ENCODE results near the gene SIRPA. TPM values are rescaled to one million over a fixed set of nuclear protein-coding genes. Genes with fewer than 3 reads are reported as not detected.
A peak's percentile ranks its signal among the peaks of the same experiment; 100 is the strongest.

Gene SIRPA
- total RNA-seq, 2 experiments from 2014 or later = 0.60 to 0.64 TPM

DNA sequence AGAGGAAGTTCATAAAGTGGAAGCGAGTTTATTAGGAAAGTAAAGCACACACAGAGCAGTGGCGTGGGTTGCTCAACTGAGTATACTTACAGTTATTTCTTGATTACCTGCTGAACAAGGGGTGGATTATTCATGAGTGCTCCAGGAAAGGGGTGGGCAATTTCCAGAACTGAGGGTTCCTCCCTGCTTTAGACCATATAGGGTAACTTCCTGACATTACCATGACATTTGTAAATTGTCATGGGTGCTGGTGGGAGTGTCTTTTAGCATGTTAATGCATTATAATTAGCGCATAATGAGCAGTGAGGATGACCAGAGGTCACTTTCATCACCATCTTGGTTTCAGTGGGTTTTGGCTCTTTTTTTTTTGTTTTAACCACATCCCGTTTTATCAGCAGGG, 68.9 kb downstream of the SIRPA start:
- TF ChIP-seq, protein P1, sequence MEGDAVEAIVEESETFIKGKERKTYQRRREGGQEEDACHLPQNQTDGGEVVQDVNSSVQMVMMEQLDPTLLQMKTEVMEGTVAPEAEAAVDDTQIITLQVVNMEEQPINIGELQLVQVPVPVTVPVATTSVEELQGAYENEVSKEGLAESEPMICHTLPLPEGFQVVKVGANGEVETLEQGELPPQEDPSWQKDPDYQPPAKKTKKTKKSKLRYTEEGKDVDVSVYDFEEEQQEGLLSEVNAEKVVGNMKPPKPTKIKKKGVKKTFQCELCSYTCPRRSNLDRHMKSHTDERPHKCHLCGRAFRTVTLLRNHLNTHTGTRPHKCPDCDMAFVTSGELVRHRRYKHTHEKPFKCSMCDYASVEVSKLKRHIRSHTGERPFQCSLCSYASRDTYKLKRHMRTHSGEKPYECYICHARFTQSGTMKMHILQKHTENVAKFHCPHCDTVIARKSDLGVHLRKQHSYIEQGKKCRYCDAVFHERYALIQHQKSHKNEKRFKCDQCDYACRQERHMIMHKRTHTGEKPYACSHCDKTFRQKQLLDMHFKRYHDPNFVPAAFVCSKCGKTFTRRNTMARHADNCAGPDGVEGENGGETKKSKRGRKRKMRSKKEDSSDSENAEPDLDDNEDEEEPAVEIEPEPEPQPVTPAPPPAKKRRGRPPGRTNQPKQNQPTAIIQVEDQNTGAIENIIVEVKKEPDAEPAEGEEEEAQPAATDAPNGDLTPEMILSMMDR (IDR thresholded peaks at IDR 0.05) = no peak
- H3K36me3 ChIP-seq (ENCODE audit: insufficient read depth, low read length) = no peaks in the 10 kb centered on the region
- H3K4me1 Mint-ChIP-seq (ENCODE audit: low read depth) = peaks cover 6% of the 10 kb centered on the region
- no peaks in the 10 kb centered on the region for H3K9me3 Mint-ChIP-seq
- H3K9me3 ChIP-seq (ENCODE audit: control insufficient read depth in 1 of 2, insufficient read depth in 1 of 2, low read length in 2 of 2) = no peaks in the 10 kb centered on the region
- peaks cover 47% of the 10 kb centered on the region for H3K27me3 Mint-ChIP-seq
- ATAC-seq (ENCODE audit: poor library complexity) (no peak), DNase-seq (peak in 2 of 14 experiments; percentile 20 to 26)
- no peak overlapping the region for H3K4me3 Mint-ChIP-seq
- intact Hi-C loops (cut with DNase I, micrococcal nuclease) = loop anchor here in 1 of 2 experiments (2.0 kb wide), 1 partner anchor 491 kb away; no protein-coding TSS in a partner anchor
- H3K4me1 ChIP-seq (ENCODE audit: insufficient read depth, low read length) = peaks cover 9% of the 10 kb centered on the region
- no peaks in the 10 kb centered on the region for H3K36me3 Mint-ChIP-seq (ENCODE audit: low read depth)
- ChIA-PET CTCF (interaction anchor here (2.4 kb wide), 1 partner anchor 209 kb away, joined by 20 read pairs; no protein-coding TSS in a partner anchor), POLR2A (no interaction called here)
- no peak overlapping the region for H3K27ac Mint-ChIP-seq
- no peak overlapping the region for H3K4me3 ChIP-seq (ENCODE audit: low read length)
- H3K27ac ChIP-seq (ENCODE audit: low read depth in 1 of 2, low read length in 2 of 2) = no peak overlapping the region
- H3K27me3 ChIP-seq (ENCODE audit: control insufficient read depth in 1 of 2, insufficient read depth in 2 of 2, low read length in 2 of 2) = peaks cover 3 to 19% of the 10 kb centered on the region in 2 experiments

DNA sequence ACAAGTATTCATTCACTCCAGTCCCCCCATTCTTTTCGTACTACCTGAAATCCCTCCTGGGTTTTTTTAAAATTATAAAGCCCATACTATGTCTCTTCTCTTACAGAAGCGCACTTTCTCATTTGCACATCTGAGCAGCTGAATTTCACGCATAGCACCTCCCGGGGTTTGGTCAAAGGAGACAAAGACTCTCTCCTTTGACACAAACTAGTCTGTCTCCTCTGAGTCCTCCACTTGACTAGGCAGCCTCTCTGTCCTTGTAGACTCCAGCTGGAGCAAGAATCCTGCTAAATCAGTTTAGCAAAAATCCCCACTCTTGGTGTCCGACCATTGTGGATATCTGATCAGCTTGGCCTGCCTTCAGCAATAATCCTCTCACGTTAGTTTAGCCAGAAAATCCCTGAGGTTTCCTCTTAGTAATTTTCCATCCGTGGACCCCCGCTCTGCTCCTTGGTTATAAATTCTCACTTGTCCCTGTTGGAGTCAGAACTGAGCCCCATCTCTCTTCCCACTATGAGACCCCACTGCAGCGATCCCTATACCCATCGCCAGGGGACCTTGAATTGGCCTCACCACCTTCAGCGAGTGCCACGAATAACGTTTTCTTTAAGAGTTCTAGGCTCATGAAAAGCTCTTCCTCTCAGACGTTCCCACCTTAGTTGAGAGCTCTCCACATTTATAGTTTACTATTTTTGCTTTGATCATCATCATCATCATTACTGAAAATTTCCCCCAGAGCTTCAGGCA, 69.6 kb downstream of the SIRPA start:
- no peaks in the 10 kb centered on the region for H3K9me3 ChIP-seq (ENCODE audit: control insufficient read depth in 1 of 2, insufficient read depth in 1 of 2, low read length in 2 of 2)
- ChIA-PET POLR2A (interaction anchor here (1.2 kb wide), 1 partner anchor 208 kb away, joined by 7 read pairs; no protein-coding TSS in a partner anchor), CTCF (interaction anchor here (1.2 to 2.4 kb wide), 3 partner anchors 7 to 215 kb away, joined by 3 to 20 read pairs (median 5); no protein-coding TSS in a partner anchor)
- peak overlapping the region; percentile 30 for H3K4me3 ChIP-seq (ENCODE audit: low read length)
- H3K27ac ChIP-seq (ENCODE audit: low read depth in 1 of 2, low read length in 2 of 2) = no peak overlapping the region
- TF ChIP-seq, protein P1 (IDR thresholded peaks at IDR 0.05) = no peak
- Mint-ChIP-seq H3K4me3 (no peak overlapping the region), H3K4me1 (ENCODE audit: low read depth) (peaks cover 6% of the 10 kb centered on the region), H3K27me3 (peaks cover 50% of the 10 kb centered on the region), H3K36me3 (ENCODE audit: low read depth) (no peaks in the 10 kb centered on the region), H3K9me3 (no peaks in the 10 kb centered on the region), H3K27ac (no peak overlapping the region)
- H3K36me3 ChIP-seq (ENCODE audit: insufficient read depth, low read length) = no peaks in the 10 kb centered on the region
- ATAC-seq (ENCODE audit: poor library complexity) (no peak), DNase-seq (no peak)
- H3K4me1 ChIP-seq (ENCODE audit: insufficient read depth, low read length) = peaks cover 9% of the 10 kb centered on the region
- intact Hi-C loops (cut with DNase I, micrococcal nuclease) = loop anchor here (1.0 to 5.0 kb wide), 3 partner anchors 207 to 490 kb away; no protein-coding TSS in a partner anchor
- peaks cover 3 to 18% of the 10 kb centered on the region in 2 experiments for H3K27me3 ChIP-seq (ENCODE audit: control insufficient read depth in 1 of 2, insufficient read depth in 2 of 2, low read length in 2 of 2)

DNA sequence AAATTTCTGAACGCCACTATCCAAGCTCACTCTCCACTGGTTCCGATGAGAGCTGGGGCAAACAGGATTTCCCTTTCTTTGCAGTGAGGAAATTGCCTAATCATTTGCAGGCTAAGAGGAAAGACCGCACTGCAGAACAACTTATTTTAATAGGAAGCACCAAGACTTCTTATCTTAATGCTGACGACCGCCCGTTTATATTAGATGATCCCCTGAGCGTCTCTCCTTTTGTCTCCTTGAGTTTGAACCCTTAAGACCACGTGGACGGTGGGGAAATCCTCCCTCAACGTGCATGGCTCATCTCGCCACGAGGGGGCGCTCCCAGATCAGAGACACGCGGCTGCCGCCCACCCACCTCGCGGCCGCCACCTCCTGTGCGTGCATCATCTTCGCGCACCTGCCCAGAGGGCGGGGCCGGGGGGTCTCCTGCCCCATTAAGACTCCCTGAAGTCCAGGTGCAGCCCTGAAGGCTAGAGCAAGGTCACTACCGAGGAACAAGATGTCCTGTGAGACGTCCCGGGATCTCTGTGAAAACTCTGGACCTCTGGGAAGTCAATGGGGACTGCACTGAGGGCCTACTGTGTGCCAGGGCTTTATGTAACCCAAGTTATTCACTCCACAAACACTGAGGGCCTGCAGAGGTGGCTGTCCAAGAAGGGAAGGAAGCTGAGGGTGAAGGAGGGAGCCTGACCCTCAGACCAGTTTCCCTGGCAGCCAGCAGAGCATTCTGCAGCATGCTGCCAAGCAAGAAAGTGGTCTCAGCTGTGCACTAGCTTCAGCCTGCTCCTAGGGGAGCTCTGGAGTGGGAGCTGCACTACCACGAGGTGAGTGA, 70.5 kb downstream of the SIRPA start:
- peak; percentile 55 for ATAC-seq (ENCODE audit: poor library complexity)
- CTCF ChIA-PET = interaction anchor here (1.2 to 2.4 kb wide), 3 partner anchors 8 to 214 kb away, joined by 3 to 20 read pairs (median 5); no protein-coding TSS in a partner anchor
- Mint-ChIP-seq H3K27ac (no peak overlapping the region), H3K36me3 (ENCODE audit: low read depth) (no peaks in the 10 kb centered on the region), H3K9me3 (no peaks in the 10 kb centered on the region), H3K27me3 (peaks cover 52% of the 10 kb centered on the region), H3K4me1 (ENCODE audit: low read depth) (peaks cover 6% of the 10 kb centered on the region), H3K4me3 (peak overlapping the region; percentile 23)
- intact Hi-C loops (cut with DNase I, micrococcal nuclease) = loop anchor here (1.0 to 5.0 kb wide), 3 partner anchors 207 to 489 kb away; no protein-coding TSS in a partner anchor
- Histone ChIP-seq H3K36me3 (ENCODE audit: insufficient read depth, low read length) (no peaks in the 10 kb centered on the region), H3K27ac (ENCODE audit: low read depth in 1 of 2, low read length in 2 of 2) (no peak overlapping the region), H3K27me3 (ENCODE audit: control insufficient read depth in 1 of 2, insufficient read depth in 2 of 2, low read length in 2 of 2) (peaks cover 3 to 18% of the 10 kb centered on the region in 2 experiments), H3K9me3 (ENCODE audit: control insufficient read depth in 1 of 2, insufficient read depth in 1 of 2, low read length in 2 of 2) (no peaks in the 10 kb centered on the region), H3K4me3 (ENCODE audit: low read length) (peak overlapping the region; percentile 30), H3K4me1 (ENCODE audit: insufficient read depth, low read length) (peaks cover 9% of the 10 kb centered on the region)
- DNase-seq = peak; percentile 51 to 82 (median 66)
- POLR2A ChIA-PET = interaction anchor here (1.2 kb wide), 1 partner anchor 207 kb away, joined by 7 read pairs; no protein-coding TSS in a partner anchor
- TF ChIP-seq, protein P1 (IDR thresholded peaks at IDR 0.05) = peak; percentile 95
